Thyroid gland (tissue), 4 donors: ENCODE results near the gene MYO1E.

Experiments used
- CTCF ChIP-seq, 6 experiments: fragments of 200-600 bp in 3 of 6; fragments of 450-650 bp in 3 of 6; sonication (generic) in 3 of 6; IDR thresholded peaks; one replicate each; pipeline ENCODE4 v1.5.1; 2016 to 2019; ENCODE audit warnings: antibody characterized with exemption in 6 of 6, mild to moderate bottlenecking in 2 of 6, inconsistent platforms in 1 of 6, moderate library complexity in 1 of 6
- POLR2A ChIP-seq, 2 donors: fragments of 450-650 bp; IDR thresholded peaks; one replicate each; pipeline ENCODE4 v1.6.1; 2017; ENCODE audit warnings: antibody characterized with exemption in 2 of 2, mild to moderate bottlenecking in 2 of 2, moderate library complexity in 1 of 2

GRCh38 chr15:59354417-59355031 is 18.1 kb downstream of the MYO1E start:
- TF ChIP-seq CTCF (IDR thresholded peaks at IDR 0.05) (no peak), POLR2A (IDR thresholded peaks at IDR 0.05) (no peak)
